Measurements from ENCODE around the gene RRBP1.

The RRBP1 gene

DNA sequence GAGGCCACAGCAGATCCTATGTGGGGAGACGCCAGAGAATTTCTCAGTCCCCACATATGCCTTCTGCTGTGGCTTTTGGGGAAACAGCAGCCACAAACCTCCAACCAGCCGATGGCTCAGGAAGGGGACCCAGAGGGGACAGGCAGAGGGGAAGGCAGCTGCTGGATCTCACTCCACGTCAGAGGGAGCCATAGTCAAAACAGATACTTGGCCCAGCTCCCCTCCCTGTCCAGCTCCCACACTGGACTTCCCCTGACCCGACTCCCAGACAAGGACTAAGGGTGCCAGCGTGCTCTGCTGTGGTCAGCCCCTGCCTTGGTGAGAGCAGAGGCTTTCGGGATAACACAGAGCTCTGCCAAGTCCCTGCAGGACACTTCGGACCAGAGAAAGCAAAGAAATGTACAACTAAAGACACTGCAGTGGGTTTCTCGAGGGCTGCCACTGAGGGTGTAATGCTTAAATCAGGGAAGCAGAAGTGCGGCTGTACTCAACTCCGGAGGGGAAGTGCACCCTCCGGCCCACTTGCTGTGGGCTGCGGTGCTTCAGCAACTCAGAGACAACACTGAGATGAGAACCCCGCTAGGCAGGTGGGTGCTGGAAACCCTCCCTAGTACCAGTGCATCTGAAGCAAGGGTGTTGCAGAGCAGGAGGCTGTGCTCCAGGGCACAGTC, 47.2 kb downstream of the RRBP1 start:
- DNase-seq (ENCODE audit: low spot score) = no peak

DNA sequence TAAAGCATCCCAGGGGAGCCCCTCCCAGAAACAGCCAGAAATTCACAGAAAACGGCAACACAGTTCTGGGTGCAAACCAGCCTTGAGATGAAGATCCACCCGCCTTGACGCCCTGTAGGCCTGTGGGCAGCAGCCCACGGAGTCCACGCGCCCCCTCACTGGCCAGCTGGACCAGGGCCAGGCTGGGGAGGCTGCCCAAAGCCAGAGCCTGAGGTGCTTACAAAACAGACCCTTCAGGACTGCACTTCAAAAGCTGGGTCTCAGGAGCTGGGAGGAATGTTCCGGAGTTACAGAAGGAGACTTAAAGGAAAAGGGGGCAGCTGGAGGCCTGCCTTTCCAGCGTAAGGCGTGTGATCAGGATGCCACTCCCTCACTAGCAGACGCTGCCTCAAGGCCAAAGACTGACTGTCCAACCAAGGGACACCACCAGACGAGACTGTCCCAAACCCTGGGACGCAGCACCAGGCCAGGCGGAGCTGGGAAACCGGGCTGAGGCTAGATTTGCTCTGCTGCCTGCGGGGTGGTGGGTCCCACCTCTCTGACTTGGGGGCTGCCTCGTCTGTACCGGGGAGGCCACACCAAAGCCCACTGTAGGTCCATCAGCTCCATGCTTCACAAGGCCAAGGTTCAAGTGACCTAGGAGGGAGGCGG, 48.1 kb downstream of the RRBP1 start:
- DNase-seq (ENCODE audit: low spot score) = no peak

DNA sequence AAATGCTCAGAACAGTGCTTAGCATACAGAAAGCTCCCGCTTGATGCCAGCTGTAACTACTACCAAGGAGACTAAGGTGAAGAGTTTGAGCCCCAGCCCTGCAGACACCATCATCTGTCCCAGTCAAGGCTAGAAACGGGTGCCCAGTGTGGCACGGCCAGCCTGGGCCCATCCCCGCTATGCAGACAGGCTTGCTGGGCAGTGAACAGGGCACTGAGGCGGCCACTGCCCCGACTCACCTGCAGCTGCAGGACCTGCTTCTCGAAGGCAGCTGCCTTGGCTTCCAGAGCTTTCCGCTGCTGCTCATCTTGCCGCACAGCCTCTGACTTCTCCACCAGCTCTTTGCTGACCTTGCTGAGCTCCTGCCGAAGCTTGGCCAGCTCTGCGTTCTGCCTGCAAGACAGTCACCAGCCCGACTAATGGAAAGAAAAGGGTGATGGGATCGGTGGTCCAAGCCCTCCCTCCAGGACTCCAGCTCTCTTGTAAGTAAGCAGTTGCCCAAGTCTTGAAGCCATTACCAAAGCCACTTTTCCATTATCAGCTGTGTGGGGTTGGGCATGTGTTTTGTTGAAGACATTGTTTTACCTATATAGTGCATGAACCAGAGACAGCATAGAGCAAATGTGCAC, 48.7 kb downstream of the RRBP1 start:
- DNase-seq (ENCODE audit: low spot score) = no peak

DNA sequence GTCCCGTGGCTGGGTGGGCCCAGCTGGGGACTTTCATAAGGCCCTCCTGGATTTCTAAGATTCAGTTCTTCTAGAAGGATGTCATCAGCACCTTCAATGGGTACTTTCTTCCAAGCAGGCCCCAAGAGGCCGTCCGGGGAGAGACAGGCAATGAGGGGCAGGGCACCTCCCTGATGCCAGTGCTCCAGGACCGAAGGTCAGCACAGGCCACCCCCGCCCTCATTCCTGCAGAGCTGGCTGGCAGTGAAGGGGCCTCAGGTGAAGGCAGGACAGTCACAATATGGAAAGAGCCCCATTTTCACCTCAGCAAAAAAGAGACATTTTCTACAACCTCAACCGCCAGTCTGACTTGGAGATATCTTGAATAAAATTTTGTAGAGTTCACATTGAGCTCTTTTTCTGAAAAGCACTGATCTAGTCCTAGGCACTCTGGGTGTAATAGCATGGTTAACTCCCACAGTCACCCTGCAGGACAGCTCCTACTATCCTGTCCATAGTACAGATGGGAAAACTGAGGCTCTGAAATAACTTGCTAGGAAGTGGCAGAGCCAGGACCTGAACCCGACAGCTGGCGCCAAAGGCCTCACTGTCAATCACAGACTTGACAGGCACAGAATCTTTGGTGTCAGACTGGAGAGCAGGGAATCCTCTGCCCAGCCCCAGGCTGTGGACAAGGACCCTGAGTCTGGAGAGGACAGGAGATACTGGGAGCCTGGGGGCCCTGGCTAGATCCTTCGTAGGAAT, 50.3 kb downstream of the RRBP1 start:
- no peak for DNase-seq (ENCODE audit: low spot score)

DNA sequence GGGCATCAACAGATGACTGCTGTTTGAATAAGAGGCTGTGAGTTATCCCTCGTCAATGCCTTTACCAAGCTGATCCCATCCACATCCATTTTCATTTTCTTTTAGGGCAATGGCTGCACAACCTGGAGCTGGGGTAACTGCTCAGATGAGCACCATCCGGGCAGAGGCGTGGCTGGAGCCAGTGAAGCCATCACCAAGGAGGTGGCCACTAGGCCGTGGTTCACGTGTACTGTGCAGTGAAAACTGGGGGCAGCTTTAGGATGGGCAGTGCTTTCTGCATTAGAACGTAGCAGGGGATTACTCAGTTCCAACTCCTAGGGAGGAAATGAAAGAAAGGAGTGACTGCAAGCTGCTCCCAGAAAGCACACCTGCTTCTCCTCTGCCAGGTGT, 51.2 kb downstream of the RRBP1 start:
- DNase-seq (ENCODE audit: low spot score) = no peak

DNA sequence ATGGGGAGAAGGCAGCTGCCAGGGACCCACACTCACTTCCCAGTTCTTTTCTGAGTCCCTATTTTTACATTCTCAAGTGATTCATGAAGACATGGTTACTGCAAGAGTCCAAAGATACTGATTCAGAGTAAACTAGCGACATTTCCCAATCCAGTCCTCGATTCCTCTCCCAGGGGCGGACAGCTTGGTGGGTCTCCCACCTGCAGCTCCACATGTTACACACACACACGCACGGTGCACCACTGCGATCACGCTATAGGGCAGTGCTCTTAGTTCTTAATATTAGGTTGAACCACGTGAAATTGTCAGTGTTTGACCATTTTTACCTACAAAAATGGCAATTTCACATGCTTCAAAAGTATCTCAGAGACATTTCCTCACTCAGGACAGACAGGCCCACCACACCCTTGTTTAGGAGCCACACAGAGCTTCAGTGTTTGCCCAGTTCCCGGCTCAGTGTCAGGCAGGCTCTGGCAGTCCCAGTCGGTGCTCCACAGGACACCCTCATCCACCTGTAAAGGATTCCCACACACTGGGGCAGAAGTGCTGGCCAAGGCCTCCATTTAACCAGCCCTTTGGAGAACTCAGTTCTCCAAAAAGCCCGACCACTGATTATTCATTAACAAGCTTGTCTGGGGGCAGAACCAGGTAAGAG, 51.8 kb downstream of the RRBP1 start:
- DNase-seq (ENCODE audit: low spot score) = no peak

DNA sequence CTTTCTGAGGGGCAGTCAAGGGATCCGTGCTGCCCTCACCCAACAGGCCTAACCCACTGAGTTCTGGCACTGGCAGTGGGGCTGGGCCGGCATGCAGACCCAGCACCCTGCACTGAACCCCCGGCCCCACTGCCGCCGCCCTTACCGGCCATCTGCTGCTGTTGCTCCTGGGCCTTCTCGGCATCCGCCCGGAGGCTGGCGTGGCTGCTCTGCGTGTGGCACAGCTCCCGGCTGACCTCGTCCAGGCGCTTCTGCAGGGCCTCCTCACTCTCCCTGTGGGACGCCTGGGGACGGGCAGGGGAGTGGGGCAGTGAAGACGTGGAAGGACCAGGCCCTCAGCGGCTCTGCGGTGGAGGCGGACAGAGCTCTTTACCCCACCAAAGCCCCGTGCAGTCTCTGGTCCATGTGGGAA, 52.4 kb downstream of the RRBP1 start:
- no peak for DNase-seq (ENCODE audit: low spot score)

DNA sequence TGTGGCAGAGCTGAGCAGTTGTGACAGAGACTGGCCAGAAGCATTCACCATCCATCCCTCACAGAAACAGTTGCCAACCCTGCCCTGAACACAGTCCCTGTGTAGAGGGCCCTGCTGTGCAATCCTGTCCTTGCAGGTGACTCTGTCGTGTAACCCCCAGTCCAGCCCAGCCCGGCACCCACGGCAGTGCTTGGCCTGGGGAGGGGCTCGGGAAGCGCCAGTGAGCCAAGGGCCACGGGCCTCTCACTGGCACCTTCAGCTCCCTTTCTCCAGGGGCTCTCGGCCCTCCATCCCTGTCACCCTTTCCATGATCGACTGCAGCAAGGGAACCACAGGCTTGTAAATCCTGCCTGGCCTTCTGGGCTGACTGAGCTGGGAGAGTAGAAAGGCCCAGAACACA, 53.0 kb downstream of the RRBP1 start:
- DNase-seq (ENCODE audit: low spot score) = no peak

DNA sequence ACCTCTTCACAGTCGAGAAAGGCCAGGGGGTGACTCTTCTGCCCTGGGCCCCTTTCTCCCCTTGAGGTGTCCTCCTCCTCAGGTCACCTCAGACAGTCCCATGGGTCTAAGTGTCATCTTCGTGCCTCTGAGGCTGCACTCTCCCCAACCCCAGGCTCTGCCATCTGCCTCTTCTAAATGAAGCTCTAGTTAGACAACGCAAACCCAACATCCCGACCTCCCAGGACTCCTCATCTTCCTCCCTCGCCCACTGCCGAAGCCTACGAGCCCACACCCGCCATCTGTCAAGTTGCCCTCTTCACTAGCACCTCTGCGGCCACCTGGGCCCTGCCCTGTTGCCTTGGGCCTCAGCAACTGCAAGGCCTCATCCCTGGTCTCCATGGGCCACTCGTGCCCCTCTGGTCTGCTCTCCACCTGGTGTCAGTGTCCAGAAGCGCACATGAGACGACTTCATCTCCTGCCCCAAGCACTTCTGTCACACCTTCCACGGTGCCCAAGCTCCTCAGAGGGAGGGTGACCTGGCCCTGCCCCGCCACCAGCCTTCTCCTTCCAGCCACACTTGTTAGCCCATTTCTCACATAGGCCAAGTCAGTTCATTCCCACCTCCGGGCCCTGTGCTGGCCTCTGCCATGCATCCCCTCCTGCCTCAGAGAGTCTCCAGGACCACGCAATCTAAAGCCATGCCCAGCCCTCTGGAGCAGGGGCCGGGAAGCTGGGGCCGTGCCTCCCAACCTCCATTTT, 53.8 kb downstream of the RRBP1 start:
- no peak for DNase-seq (ENCODE audit: low spot score)

DNA sequence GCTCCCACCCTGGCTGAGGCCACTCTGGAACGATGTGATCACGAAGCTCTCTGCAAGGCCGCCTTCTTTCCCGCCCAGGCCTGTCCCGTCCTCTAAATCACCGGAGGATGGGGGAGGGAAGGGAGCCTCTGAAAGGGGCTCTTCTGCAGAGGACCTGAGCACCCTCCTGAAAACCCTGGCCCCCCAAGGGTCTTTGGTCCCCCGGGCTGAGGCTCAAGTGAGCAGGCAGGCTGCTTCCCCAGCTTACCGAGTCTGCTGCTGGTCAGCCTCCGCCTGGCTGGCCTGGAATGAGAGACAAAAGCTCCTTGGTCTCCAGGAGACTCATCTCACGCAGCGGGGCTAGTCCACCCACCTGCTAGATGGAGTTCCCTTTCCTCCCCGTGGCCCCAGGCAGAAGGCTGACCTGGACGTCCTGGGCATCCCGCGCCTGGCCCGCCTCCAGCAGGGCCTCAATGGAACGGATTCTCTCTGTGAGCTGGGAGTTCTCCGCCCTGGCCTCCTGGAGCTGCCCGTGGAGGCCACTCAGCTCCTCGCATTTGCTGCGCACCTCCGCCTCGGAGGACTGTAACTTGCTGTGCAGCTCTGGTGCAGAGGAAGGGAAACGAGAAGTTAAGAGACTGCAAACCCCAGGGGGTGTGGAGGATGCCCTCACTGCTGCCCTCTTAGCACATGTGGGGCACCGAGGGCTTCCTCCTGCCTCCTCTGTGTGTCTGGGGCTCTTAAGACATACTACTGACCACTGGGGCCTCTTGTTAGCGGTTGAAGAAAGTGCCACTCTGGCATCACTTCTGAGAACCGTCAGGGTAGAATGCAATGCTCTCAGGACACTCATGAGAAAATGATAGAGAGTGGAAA, 54.7 kb downstream of the RRBP1 start:
- no peak for DNase-seq (ENCODE audit: low spot score)

DNA sequence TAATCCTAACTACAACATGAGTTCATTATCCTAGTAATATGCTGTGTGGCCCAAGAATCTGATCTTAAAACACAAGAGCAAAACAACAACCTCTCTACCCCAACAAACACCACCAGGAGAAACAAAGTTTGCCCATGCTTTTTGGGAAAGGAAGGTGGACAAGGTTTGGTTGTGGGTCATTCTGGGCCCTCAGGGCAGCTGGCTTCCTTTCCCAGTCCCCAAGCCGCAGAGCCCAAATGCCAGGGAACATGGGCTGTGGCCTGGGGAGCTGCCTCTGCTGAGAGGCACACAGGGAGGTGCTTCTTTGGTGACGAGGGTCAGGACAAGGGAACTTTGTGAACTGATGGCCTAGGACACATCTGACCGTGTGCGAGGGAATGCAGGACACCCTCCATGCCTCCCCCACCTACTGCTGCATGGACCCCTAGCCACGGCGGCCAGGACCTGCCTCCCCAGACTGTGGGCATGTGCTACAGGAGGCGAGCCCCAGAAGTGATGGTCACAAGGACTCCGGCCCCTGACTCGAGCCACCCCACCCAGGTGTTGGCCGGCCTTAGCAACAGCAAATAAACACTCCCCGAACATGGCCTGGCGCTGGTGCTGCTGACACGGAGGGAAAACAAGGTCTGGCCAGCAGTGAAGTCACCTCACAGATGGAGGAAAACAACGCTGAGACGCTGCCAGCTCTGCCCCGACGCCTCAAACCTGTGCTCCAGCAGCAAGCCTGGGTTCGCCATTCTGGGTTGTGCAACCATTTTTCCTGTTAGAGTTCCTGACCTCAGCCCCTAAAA, 55.6 kb downstream of the RRBP1 start:
- no peak for DNase-seq (ENCODE audit: low spot score)

DNA sequence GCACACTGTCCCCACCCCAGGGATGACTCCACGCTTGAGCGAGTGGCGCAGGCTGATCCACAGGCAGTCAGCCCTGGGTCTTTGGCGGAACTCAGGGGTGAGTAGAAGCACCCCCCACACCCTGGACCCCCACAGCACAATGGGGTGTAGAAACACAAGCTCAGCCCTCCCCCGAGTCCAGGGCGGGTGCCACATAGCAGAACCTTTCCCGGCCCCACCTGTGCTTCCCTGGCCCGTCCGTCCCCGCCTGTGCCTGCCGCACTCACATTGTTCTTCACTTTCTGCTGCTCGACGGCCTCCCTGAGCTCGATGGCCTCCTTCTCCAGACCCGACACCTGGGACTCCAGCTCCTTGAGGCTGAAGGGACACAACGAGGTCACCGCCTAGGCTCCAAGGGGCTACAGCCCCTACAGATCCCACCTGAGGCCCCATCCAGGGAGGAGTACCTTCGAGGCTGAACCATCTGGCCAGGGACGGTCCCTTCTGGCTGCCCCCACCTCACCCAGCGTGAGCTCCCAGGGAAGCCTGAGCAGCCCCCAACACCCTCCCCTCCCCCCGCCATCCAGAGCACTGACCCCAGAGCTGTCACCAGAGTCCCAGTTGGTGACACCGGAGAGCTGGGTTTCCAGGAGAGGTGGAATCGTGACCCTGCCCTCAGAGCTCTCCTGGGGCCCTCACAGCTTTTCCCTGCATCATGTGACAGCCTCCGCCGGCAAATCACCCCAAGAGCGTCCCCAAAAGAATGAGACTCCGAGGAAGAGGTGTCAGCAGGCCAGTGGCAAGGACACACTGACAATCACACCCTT, 56.6 kb downstream of the RRBP1 start:
- no peak for DNase-seq (ENCODE audit: low spot score)

DNA sequence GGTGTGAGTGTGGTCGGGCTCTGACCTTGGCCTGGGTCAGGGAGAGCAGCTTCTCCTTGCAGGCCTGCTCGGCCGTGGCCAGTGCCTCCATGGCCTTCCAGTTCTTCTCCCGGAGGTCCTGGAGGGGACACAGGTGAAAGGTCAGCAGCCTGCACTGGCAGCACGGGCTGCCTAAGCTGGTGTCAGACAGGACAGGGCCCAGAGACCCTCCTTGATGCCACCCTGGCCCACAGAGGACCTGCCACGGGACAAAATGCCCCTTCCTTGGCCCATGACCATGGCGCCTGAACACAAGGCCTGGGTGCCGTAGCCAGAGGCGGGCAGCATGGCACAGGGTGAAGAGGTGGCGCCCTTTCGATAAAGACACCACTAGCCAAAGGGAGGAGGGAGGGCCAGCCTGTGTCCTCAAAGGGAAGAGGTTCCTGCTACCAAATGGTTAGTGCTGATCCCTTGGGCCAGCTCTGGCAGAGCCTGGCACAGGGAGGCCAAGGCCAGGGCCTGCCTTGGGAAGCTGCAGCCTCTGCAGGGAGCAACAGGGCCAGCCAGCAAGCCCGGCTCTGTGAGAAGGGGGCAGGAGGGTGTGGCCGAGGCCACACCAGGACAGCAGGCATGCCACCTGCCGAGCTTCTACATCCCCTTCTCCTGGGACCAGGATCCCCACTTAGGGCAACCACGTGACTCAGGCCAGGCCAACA, 57.3 kb downstream of the RRBP1 start:
- DNase-seq (ENCODE audit: low spot score) = no peak

DNA sequence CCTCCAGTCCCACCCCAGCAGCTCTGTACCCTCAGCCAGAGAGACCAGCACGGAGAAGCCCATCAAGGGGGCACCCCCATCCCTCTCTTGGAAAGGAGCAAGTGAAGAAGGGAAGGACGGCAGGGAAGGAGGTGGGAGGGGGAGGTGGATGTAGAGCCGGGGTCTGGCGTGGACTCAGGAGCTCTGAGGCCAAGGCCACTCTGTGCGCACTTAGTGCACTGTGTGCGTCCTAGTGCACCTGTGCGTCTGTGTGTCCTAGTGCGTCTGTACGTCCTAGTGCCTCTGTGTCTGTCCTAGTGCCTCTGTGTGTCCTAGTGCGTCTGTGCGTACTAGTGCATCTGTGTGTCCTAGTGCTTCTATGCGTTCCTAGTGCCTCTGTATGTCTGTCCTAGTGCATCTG, 58.0 kb downstream of the RRBP1 start:
- DNase-seq (ENCODE audit: low spot score) = no peak

DNA sequence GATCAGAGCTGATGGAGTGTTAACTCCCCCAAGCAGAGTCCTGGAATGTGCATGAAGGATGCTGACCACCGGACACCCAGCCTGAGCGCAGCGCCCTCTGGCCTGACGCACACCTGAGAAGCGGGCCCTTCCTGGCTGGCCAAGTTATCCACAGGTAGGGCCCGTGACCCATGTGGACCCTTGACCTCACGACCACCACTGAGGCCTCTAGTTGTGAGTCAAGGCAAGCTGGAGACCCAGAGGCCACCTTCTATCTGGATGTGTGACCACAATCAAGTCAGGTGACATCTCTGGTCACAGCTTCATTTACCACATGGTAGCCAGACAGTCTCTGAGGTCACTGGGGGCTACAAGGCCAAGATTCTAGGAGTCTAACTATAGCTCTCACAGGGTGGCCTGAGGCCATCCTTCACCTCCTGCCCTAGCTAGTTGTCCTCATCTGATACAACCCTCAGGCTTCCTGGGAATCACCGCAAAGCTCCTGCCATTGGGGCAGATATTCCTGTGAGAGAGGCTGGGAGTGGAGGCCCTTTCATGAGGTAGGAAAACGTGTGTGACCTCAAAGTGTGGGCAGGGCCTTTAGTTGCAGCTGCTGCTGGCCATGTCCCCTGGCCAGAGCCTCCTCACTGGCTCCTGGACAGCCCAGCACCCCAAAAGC, 59.1 kb downstream of the RRBP1 start:
- DNase-seq (ENCODE audit: low spot score) = no peak

DNA sequence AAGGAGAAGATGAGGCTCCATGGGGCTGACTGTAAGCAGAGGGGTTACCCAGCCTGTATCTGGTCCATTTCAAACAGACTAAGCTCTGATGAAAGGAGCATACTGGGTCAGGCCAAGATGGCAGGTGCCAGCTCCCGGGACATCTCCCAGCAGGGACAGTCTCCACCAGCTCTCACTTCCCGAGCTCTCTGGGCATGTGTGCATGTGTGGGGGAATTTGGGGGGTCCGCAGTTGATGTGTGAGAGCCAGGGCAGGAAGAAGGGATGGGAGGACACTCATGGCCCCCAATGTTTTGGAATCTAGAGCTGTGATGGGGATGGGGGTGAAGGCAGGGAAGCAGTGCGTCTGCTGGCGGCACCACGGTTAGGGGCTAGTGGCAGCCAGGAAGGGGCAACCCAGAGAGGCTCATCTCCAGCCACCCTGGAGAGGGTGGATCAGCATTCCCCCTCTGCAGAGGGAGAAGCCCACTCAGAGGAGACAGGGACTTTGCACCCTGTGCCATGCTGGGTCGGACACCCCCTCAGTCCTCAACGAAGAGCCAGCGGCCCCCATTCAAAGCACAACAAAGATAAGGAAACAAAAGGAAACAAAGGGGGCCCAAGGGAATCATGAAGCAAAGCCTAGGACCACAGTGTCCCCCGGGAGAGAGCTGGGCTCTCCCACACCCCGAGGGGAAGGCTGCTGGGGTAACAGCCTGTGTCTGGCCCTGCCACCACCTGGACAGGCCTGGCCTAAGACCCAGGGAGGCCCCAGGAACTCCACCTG, 59.8 kb downstream of the RRBP1 start:
- DNase-seq (ENCODE audit: low spot score) = no peak

Measured in globus pallidus (tissue), 1 donor.